SK-N-SH treated with all-trans-retinoic acid at 6 μM for 48 hours (cell line): Measurements from ENCODE around the gene COG1.

Source experiments
- ARNTL ChIP-seq: fragments of 450-650 bp; formaldehyde crosslinking; IDR thresholded peaks from 2 replicates; pipeline ENCODE4 v1.5.0; 2020; ENCODE audit warnings: low read depth, mild to moderate bottlenecking, moderate library complexity, borderline replicate concordance
- BACH2 ChIP-seq: fragments of 250-450 bp; sonication (Bioruptor Pico); IDR thresholded peaks from 2 replicates; pipeline ENCODE4 v1.9.0; 2021; ENCODE audit warnings: mild to moderate bottlenecking, borderline replicate concordance
- CSDC2 ChIP-seq: fragments of 250-450 bp; sonication (Bioruptor Pico); IDR thresholded peaks from 2 replicates; pipeline ENCODE4 v1.5.0; 2020; ENCODE audit warnings: mild to moderate bottlenecking, moderate library complexity
- ESRRG ChIP-seq: fragments of 250-450 bp; sonication (Bioruptor Pico); IDR thresholded peaks from 2 replicates; pipeline ENCODE4 v1.6.1; 2021; ENCODE audit warnings: mild to moderate bottlenecking
- TOX ChIP-seq: fragments of 250-450 bp; sonication (Bioruptor Pico); IDR thresholded peaks from 2 replicates; pipeline ENCODE4 v1.8.0; 2021; ENCODE audit warnings: mild to moderate bottlenecking, moderate library complexity, borderline replicate concordance
- ZC3H10 ChIP-seq: fragments of 250-450 bp; sonication (Bioruptor Pico); IDR thresholded peaks from 2 replicates; pipeline ENCODE4 v1.5.1; 2021; ENCODE audit warnings: mild to moderate bottlenecking, moderate library complexity
- ZFP30 ChIP-seq: fragments of 450-650 bp; formaldehyde crosslinking; IDR thresholded peaks from 2 replicates; pipeline ENCODE4 v1.5.0; 2022; ENCODE audit warnings: mild to moderate bottlenecking, moderate library complexity
- ZNF565 ChIP-seq: fragments of 450-650 bp; formaldehyde crosslinking; conservative IDR thresholded peaks from 2 replicates; pipeline ENCODE4 v1.5.0; 2020; ENCODE audit warnings: low read depth, mild to moderate bottlenecking, moderate library complexity
- TF ChIP-seq, protein P1 (sequence below): fragments of 250-450 bp; sonication (Bioruptor Pico); IDR thresholded peaks from 2 replicates; pipeline ENCODE4 v1.5.0; 2020; ENCODE audit warnings: mild to moderate bottlenecking, moderate library complexity
- TF ChIP-seq, protein P2 (sequence below): fragments of 250-450 bp; sonication (Bioruptor Pico); IDR thresholded peaks from 2 replicates; pipeline ENCODE4 v1.8.0; 2020; ENCODE audit warnings: mild to moderate bottlenecking, moderate library complexity, borderline replicate concordance

DNA sequence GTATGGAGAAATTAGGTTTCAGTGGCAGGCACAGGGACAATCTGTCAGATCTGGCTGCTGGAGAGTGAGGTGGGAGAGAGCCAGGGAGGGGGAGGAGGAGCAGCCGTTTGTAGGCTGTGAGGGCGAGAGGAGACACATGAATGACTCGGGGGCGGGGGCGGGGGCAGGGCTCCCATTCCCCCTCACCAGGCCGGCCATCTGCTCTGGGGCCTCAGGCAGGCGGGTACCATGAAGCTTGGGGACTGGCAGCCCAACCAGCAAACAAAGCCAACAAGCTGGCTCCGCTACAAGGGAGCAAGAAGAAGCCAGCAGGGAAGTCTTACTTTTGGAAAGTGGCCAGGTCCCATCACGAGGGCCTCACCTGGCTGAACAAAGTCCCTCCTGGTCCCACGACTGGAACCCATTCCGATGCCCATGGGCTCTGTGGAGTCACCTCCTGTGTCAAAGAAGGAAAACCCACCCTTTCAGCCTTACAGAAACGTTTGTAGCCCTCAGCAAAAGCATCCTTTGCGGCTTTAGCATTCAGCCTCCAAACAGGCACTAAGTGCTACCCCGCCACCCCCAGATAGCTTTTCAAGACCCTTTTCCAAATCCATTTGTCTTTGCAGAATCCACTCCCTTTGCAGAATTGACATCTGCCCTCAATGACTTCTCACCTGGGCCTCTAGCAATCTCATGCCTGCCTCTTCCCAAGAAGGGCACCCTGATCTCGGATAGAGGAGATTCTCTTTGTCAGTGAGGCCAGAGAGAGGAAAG lies 37.3 kb upstream of the COG1 start:
- TF ChIP-seq, protein P1, sequence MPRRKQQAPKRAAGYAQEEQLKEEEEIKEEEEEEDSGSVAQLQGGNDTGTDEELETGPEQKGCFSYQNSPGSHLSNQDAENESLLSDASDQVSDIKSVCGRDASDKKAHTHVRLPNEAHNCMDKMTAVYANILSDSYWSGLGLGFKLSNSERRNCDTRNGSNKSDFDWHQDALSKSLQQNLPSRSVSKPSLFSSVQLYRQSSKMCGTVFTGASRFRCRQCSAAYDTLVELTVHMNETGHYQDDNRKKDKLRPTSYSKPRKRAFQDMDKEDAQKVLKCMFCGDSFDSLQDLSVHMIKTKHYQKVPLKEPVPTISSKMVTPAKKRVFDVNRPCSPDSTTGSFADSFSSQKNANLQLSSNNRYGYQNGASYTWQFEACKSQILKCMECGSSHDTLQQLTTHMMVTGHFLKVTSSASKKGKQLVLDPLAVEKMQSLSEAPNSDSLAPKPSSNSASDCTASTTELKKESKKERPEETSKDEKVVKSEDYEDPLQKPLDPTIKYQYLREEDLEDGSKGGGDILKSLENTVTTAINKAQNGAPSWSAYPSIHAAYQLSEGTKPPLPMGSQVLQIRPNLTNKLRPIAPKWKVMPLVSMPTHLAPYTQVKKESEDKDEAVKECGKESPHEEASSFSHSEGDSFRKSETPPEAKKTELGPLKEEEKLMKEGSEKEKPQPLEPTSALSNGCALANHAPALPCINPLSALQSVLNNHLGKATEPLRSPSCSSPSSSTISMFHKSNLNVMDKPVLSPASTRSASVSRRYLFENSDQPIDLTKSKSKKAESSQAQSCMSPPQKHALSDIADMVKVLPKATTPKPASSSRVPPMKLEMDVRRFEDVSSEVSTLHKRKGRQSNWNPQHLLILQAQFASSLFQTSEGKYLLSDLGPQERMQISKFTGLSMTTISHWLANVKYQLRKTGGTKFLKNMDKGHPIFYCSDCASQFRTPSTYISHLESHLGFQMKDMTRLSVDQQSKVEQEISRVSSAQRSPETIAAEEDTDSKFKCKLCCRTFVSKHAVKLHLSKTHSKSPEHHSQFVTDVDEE (CRISPR knock-in tag) = no peak
- TF ChIP-seq ZNF565 (CRISPR knock-in tag) (no peak), ZFP30 (CRISPR knock-in tag) (no peak), CSDC2 (CRISPR knock-in tag) (no peak), ARNTL (no peak), BACH2 (no peak), TOX (no peak), ESRRG (CRISPR knock-in tag) (no peak), ZC3H10 (CRISPR knock-in tag) (no peak)
- TF ChIP-seq, protein P2, sequence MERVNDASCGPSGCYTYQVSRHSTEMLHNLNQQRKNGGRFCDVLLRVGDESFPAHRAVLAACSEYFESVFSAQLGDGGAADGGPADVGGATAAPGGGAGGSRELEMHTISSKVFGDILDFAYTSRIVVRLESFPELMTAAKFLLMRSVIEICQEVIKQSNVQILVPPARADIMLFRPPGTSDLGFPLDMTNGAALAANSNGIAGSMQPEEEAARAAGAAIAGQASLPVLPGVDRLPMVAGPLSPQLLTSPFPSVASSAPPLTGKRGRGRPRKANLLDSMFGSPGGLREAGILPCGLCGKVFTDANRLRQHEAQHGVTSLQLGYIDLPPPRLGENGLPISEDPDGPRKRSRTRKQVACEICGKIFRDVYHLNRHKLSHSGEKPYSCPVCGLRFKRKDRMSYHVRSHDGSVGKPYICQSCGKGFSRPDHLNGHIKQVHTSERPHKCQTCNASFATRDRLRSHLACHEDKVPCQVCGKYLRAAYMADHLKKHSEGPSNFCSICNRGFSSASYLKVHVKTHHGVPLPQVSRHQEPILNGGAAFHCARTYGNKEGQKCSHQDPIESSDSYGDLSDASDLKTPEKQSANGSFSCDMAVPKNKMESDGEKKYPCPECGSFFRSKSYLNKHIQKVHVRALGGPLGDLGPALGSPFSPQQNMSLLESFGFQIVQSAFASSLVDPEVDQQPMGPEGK (CRISPR knock-in tag) = no peak
